Neuronal stem cell (in vitro differentiated cells): Measurements from ENCODE around the gene ARHGAP26.

Experiments
- DNase-seq: peaks from one replicate; pipeline ENCODE4 v3.0.0-alpha.2; 2013; ENCODE audit warnings: low spot score
- H2AFZ ChIP-seq: one replicate; pipeline ENCODE4 v1.6.1; 2013; ENCODE audit warnings: mild to moderate bottlenecking, low read length, inconsistent platforms
- H2AK5ac ChIP-seq: 2 replicates; pipeline ENCODE4 v1.6.1; 2013; ENCODE audit warnings: low read depth, mild to moderate bottlenecking, inconsistent platforms, low read length, moderate library complexity, mixed read lengths
- H2BK120ac ChIP-seq: 2 replicates; pipeline ENCODE4 v1.6.1; 2013; ENCODE audit warnings: low read depth, mild to moderate bottlenecking, inconsistent platforms, low read length, moderate library complexity, mixed read lengths
- H2BK12ac ChIP-seq: one replicate; pipeline ENCODE4 v1.6.1; 2013; ENCODE audit warnings: low read length, inconsistent platforms
- H2BK15ac ChIP-seq: 2 replicates; pipeline ENCODE4 v1.6.1; 2013; ENCODE audit warnings: mild to moderate bottlenecking, low read length, inconsistent platforms, mixed read lengths
- H2BK5ac ChIP-seq: one replicate; pipeline ENCODE4 v1.6.1; 2013; ENCODE audit warnings: inconsistent platforms, mild to moderate bottlenecking, low read length, moderate library complexity
- H3K14ac ChIP-seq: one replicate; pipeline ENCODE4 v1.6.1; 2013; ENCODE audit warnings: low read length, inconsistent platforms
- H3K18ac ChIP-seq: 2 replicates; pipeline ENCODE4 v1.6.1; 2013; ENCODE audit warnings: low read length, inconsistent platforms
- H3K23ac ChIP-seq: 2 replicates; pipeline ENCODE4 v1.6.1; 2013; ENCODE audit warnings: low read depth, mild to moderate bottlenecking, mixed read lengths, low read length, inconsistent platforms; ENCODE audit not compliant: poor library complexity
- H3K27ac ChIP-seq: replicated peaks from 3 replicates; pipeline ENCODE4 v1.5.1; 2013; ENCODE audit warnings: low read length, inconsistent platforms
- H3K27me3 ChIP-seq, 3 experiments: 2 replicates each; pipeline ENCODE4 v1.6.1; 2013; ENCODE audit warnings: low read length in 3 of 3, mild to moderate bottlenecking in 2 of 3, inconsistent platforms in 1 of 3, low read depth in 1 of 3, mixed read lengths in 1 of 3, moderate library complexity in 1 of 3; ENCODE audit not compliant: control insufficient read depth in 3 of 3, insufficient read depth in 3 of 3
- H3K36me3 ChIP-seq, 2 donors: replicated peaks in 1 of 2; 2 replicates each; pipeline ENCODE4 v1.6.1; 2013; ENCODE audit warnings: low read length in 2 of 2; ENCODE audit not compliant: control insufficient read depth in 2 of 2, insufficient read depth in 2 of 2
- H3K4ac ChIP-seq: 2 replicates; pipeline ENCODE4 v1.6.1; 2013; ENCODE audit warnings: inconsistent platforms, mild to moderate bottlenecking, low read length, moderate library complexity
- H3K4me1 ChIP-seq, 2 donors: 1 replicate in 1 of 2; 2 replicates in 1 of 2; pipeline ENCODE4 v1.6.1; 2013; ENCODE audit warnings: low read length in 2 of 2, low read depth in 1 of 2; ENCODE audit not compliant: control insufficient read depth in 2 of 2, insufficient read depth in 1 of 2
- H3K4me2 ChIP-seq: one replicate; pipeline ENCODE4 v1.6.1; 2013; ENCODE audit warnings: mild to moderate bottlenecking, low read length, inconsistent platforms; ENCODE audit not compliant: insufficient read depth, poor library complexity, severe bottlenecking
- H3K4me3 ChIP-seq, 2 donors: 2 replicates each; pipeline ENCODE4 v1.5.1; 2013; ENCODE audit warnings: low read length in 2 of 2, mild to moderate bottlenecking in 2 of 2, inconsistent platforms in 1 of 2, moderate library complexity in 1 of 2
- H3K79me1 ChIP-seq: one replicate; pipeline ENCODE4 v1.6.1; 2013; ENCODE audit warnings: low read depth, mild to moderate bottlenecking, inconsistent platforms, low read length, moderate library complexity
- H3K9ac ChIP-seq: one replicate; pipeline ENCODE4 v1.6.1; 2013; ENCODE audit warnings: mild to moderate bottlenecking, low read depth, low read length, inconsistent platforms; ENCODE audit not compliant: poor library complexity
- H3K9me3 ChIP-seq, 2 donors: replicated peaks in 1 of 2; 2 replicates each; pipeline versions ENCODE3 to v1.6.1; 2013; ENCODE audit warnings: low read length in 2 of 2, mild to moderate bottlenecking in 2 of 2, inconsistent platforms in 1 of 2, low read depth in 1 of 2, mixed read lengths in 1 of 2, moderate library complexity in 1 of 2; ENCODE audit not compliant: control insufficient read depth in 2 of 2, insufficient read depth in 1 of 2
- H4K8ac ChIP-seq: one replicate; pipeline ENCODE4 v1.6.1; 2013; ENCODE audit warnings: low read depth, mild to moderate bottlenecking, inconsistent platforms, low read length, moderate library complexity
- H4K91ac ChIP-seq: one replicate; pipeline ENCODE4 v1.6.1; 2013; ENCODE audit warnings: low read length, low read depth, mild to moderate bottlenecking, inconsistent platforms; ENCODE audit not compliant: poor library complexity
- WGBS, 2 donors: extraction: QIAGEN DNeasy Blood & Tissue Kit; methylation state at CpG; one replicate each; pipeline ENCODE4 v1.1.7; 2013; ENCODE audit warnings: missing lambda C conversion rate in 2 of 2, mixed read lengths in 1 of 2; ENCODE audit not compliant: insufficient read length in 2 of 2, insufficient replicate concordance in 1 of 2; ENCODE audit errors: extremely low coverage in 2 of 2; 5-methylcytosine and 5-hydroxymethylcytosine counted together

Gene ARHGAP26

DNA sequence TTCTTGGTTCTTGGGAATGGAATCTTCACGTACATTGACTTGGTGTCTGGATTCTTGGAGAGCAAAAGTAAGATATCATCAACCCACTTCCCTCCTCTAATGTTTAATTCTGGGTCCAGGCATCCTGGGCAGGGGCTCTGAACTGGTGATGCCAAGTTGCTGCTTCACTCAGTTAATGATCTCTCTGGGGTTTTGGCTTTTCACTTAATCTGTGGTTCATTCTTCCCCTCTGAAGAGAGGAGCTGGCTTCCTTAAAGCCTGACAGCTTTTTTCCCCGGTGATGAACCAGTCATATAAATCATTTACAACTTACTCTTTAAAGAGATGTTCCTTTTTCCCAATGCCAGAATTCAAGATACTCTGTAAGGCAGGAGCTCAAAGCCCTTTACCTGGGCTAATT is 65.9 kb downstream of the ARHGAP26 start:
- Histone ChIP-seq H3K79me1 (no peaks in the 10 kb centered on the region), H3K18ac (no peak overlapping the region), H3K4me3 (no peak overlapping the region), H4K91ac (no peak overlapping the region), H3K27me3 (no peaks in the 10 kb centered on the region), H3K4me1 (peaks cover 2 to 3% of the 10 kb centered on the region in 2 donors), H3K9ac (no peak overlapping the region), H2BK5ac (no peak overlapping the region), H3K4ac (no peak overlapping the region), H3K23ac (no peak overlapping the region), H3K14ac (no peak overlapping the region), H2BK120ac (no peak overlapping the region), H3K27ac (no peak overlapping the region), H2BK12ac (no peak overlapping the region), H4K8ac (no peak overlapping the region), H2AFZ (no peak overlapping the region), H2BK15ac (no peak overlapping the region), H3K4me2 (no peak overlapping the region), H3K36me3 (no peaks in the 10 kb centered on the region), H3K9me3 (no peaks in the 10 kb centered on the region), H2AK5ac (no peak overlapping the region)
- no peak for DNase-seq
- no CpG with 5 or more reads among the region's 2 CpGs for WGBS, 2 donors

DNA sequence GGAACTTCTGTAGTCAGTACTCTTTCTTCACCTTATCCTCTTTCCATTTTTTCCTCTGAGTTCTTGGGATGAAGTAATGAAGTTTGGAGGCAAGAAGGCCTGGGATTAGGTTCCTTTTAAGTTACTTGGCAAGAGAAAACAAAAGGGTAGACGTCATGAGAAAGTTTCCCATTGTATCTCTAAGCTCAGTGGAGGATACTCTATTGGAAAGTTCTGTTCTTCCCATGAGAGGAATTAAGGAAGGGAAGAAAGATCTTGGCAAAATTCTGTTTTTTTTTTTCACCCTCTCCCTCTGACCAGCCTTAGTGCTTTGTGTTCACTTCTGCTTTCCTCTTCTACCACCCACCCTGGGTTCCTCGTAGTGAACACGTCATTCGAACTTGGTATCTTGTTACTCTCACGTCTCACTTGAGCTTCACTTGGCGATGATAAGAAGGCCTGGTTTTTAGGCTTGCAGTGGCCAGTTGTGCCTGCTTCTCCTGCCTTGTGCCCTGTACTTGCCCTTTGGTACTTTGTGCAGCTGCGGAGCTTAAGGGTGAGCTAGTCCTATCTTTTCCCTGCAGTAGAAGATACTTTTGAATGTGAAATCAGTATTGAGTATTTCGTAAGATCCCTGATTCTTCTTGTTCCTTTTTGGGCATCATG is 67.0 kb downstream of the ARHGAP26 start:
- Histone ChIP-seq H2BK120ac (no peak overlapping the region), H3K27ac (no peak overlapping the region), H3K36me3 (no peaks in the 10 kb centered on the region), H2BK12ac (no peak overlapping the region), H3K14ac (no peak overlapping the region), H3K23ac (no peak overlapping the region), H3K9me3 (no peaks in the 10 kb centered on the region), H3K4me3 (no peak overlapping the region), H3K4me2 (no peak overlapping the region), H4K8ac (no peak overlapping the region), H3K79me1 (no peaks in the 10 kb centered on the region), H3K4ac (no peak overlapping the region), H2AFZ (no peak overlapping the region), H2BK5ac (no peak overlapping the region), H3K9ac (no peak overlapping the region), H4K91ac (no peak overlapping the region), H2AK5ac (no peak overlapping the region), H2BK15ac (no peak overlapping the region), H3K4me1 (peaks cover 7 to 9% of the 10 kb centered on the region in 2 donors), H3K27me3 (no peaks in the 10 kb centered on the region), H3K18ac (no peak overlapping the region)
- no CpG with 5 or more reads among the region's 8 CpGs for WGBS, 2 donors
- no peak for DNase-seq

GRCh38 chr5:142838845-142839244 is 68.7 kb downstream of the ARHGAP26 start:
- Histone ChIP-seq H3K18ac (no peak overlapping the region), H3K4me3 (no peak overlapping the region), H3K79me1 (no peaks in the 10 kb centered on the region), H3K4me1 (peaks cover 7 to 9% of the 10 kb centered on the region in 2 donors), H3K27ac (no peak overlapping the region), H2AK5ac (no peak overlapping the region), H3K27me3 (no peaks in the 10 kb centered on the region), H3K36me3 (no peaks in the 10 kb centered on the region), H3K9me3 (no peaks in the 10 kb centered on the region), H2BK12ac (no peak overlapping the region), H2BK15ac (no peak overlapping the region), H4K91ac (no peak overlapping the region), H2BK5ac (no peak overlapping the region), H4K8ac (no peak overlapping the region), H3K23ac (no peak overlapping the region), H2AFZ (no peak overlapping the region), H3K9ac (no peak overlapping the region), H2BK120ac (no peak overlapping the region), H3K14ac (no peak overlapping the region), H3K4ac (no peak overlapping the region), H3K4me2 (no peak overlapping the region)
- WGBS, 2 donors: no CpG with 5 or more reads among the region's 5 CpGs
- DNase-seq: no peak

DNA sequence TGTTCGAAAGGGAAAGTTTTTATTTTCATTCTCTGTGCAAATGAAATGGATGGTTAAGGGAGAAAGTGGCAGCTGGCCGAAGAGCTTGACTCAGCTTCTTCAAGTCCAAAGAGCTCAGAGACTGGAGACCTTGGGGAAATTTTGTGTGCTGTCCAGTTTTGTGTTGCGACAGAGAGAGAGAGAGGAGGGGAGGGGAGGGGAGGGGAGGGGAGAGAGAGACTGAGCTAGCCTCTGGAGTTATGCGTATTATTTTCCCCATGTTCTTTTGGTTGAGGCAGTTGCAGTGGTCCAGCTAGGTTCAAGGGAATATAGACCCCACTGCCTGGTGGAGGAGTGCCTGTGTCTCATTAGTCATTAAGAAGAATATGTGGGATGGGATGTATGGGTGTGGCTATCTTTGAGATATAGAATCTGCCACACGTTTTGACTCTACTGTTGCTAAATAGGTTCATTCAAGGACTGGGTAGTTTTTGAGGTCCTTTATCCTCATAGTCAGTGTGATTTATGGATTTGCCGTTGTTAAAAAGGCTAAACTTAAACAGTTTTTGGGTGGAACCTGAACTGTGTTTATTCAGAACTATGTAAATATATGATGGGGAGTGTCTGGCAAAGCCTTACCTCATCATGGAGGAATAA is 69.7 kb downstream of the ARHGAP26 start:
- H3K14ac ChIP-seq: no peak overlapping the region
- no peak overlapping the region for H3K9ac ChIP-seq
- H2BK5ac ChIP-seq: no peak overlapping the region
- no peak overlapping the region for H2BK12ac ChIP-seq
- no peak overlapping the region for H4K8ac ChIP-seq
- H3K27me3 ChIP-seq: no peaks in the 10 kb centered on the region
- H3K4me1 ChIP-seq: peaks cover 7 to 9% of the 10 kb centered on the region in 2 donors
- DNase-seq: no peak
- H2BK120ac ChIP-seq: no peak overlapping the region
- no peaks in the 10 kb centered on the region for H3K36me3 ChIP-seq
- no peaks in the 10 kb centered on the region for H3K9me3 ChIP-seq
- H3K4ac ChIP-seq: no peak overlapping the region
- H3K79me1 ChIP-seq: no peaks in the 10 kb centered on the region
- no peak overlapping the region for H3K27ac ChIP-seq
- no peak overlapping the region for H2AK5ac ChIP-seq
- no peak overlapping the region for H4K91ac ChIP-seq
- H3K18ac ChIP-seq: no peak overlapping the region
- WGBS, 2 donors: no CpG with 5 or more reads among the region's 6 CpGs
- no peak overlapping the region for H2AFZ ChIP-seq
- no peak overlapping the region for H3K4me2 ChIP-seq
- no peak overlapping the region for H3K23ac ChIP-seq
- no peak overlapping the region for H2BK15ac ChIP-seq
- H3K4me3 ChIP-seq: no peak overlapping the region
